ENCODE measurements around the gene PCDHA13.

The PCDHA13 gene

DNA sequence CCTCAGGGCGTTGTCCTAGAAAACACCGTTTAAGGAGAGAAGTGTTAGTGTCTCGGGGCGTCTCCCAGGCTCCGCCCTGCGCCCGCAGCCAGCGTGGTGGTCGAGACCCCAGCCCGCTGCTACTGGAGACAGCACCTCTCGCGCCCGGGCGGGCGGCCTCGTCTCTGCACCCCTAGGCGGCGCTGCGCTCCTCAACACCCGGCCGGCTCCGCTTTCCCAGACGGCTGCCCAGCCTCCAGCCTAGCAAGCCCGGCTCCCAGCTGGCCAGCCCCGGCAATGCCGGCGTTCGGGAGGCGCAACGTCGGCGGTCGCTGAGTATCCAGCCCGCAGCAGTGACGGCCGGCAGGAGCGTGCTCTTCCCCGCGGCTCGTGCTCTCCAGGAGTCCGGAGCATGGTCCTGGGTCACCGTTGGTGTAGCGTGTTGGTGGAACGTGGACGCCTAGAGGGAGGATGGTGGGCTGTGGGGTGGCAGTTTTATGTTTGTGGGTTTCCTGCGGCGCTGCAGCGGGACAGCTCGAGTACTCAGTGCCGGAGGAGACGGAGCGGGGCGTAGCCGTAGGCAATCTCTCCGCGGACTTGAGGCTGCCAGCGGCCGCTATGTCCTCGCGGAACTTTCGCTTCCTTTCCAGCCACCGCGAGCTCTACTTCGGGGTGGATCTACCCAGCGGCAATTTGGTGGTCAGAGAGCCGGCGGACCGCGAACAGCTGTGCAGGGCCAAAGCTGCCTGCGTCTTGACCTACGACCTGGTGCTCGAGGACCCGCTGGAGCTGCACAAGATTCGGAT, 44.7 kb downstream of the PCDHA13 start:
- H3K4me3 ChIP-seq (ENCODE audit: low read depth, low read length) = peak overlapping the region; percentile 32
- TF ChIP-seq, protein P1, sequence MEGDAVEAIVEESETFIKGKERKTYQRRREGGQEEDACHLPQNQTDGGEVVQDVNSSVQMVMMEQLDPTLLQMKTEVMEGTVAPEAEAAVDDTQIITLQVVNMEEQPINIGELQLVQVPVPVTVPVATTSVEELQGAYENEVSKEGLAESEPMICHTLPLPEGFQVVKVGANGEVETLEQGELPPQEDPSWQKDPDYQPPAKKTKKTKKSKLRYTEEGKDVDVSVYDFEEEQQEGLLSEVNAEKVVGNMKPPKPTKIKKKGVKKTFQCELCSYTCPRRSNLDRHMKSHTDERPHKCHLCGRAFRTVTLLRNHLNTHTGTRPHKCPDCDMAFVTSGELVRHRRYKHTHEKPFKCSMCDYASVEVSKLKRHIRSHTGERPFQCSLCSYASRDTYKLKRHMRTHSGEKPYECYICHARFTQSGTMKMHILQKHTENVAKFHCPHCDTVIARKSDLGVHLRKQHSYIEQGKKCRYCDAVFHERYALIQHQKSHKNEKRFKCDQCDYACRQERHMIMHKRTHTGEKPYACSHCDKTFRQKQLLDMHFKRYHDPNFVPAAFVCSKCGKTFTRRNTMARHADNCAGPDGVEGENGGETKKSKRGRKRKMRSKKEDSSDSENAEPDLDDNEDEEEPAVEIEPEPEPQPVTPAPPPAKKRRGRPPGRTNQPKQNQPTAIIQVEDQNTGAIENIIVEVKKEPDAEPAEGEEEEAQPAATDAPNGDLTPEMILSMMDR (conservative IDR thresholded peaks at IDR 0.05; ENCODE audit: low read depth, low read length) = peak; percentile 33
- peak; percentile 29 for DNase-seq (ENCODE audit: low read depth)

DNA sequence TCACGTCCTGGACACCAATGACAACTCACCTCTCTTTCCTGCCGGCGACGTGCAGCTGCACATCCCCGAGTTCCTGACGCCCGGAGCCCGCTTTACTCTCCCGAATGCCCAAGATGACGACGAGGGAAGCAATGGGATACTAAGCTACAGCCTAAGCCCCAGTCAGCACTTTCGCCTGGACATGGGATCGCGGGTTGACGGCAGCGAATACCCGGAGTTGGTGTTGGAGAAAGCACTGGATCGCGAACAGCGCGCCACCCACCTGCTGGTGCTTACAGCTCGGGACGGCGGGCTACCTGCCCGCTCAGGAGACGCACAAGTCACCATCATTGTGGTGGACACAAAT, 45.3 kb downstream of the PCDHA13 start:
- no peak for DNase-seq (ENCODE audit: low read depth)
- TF ChIP-seq, protein P1 (conservative IDR thresholded peaks at IDR 0.05; ENCODE audit: low read depth, low read length) = no peak
- peak overlapping the region; percentile 32 for H3K4me3 ChIP-seq (ENCODE audit: low read depth, low read length)

Data from choroid plexus epithelial cell (primary cell).